Activated B cell treated with CpG ODN at 0.5 μM for 24 hours (primary cell): ENCODE data around the gene TOMM20L. TPM values are rescaled to one million over a fixed set of nuclear protein-coding genes. Genes with fewer than 3 reads are reported as not detected.

Experiments used
- ATAC-seq: fragments of 200-7000 bp; cut with Tn5 transposase; one replicate; pipeline ENCODE4 v1.10.0; 2021; ENCODE audit warnings: low read depth, mild to moderate bottlenecking, moderate library complexity
- CTCF ChIA-PET: fragments of 350-600 bp; sonication (Branson Sonifier 250); formaldehyde crosslinking; loops from one replicate; lab custom pipeline; 2021; ENCODE audit warnings: antibody characterized with exemption; lab: Charles Lee
- POLR2A ChIA-PET: fragments of 350-600 bp; sonication (Branson Sonifier 250); formaldehyde crosslinking; loops from one replicate; lab custom pipeline; 2021; ENCODE audit warnings: antibody characterized with exemption; lab: Charles Lee
- DNase-seq: peaks from one replicate; pipeline ENCODE4 v3.0.0; 2022
- H3K27ac Mint-ChIP-seq: one replicate; pipeline ENCODE4 v1.8.0; 2020; ENCODE audit warnings: mixed read lengths
- H3K27me3 Mint-ChIP-seq: one replicate; pipeline ENCODE4 v1.8.0; 2021; ENCODE audit warnings: mixed read lengths
- H3K36me3 Mint-ChIP-seq: one replicate; pipeline ENCODE4 v1.8.0; 2021; ENCODE audit warnings: low read depth, mixed read lengths
- H3K4me1 Mint-ChIP-seq: one replicate; pipeline ENCODE4 v1.8.0; 2021; ENCODE audit warnings: mixed read lengths
- H3K4me3 Mint-ChIP-seq: one replicate; pipeline ENCODE4 v1.8.0; 2020; ENCODE audit warnings: mild to moderate bottlenecking, mixed read lengths
- H3K9me3 Mint-ChIP-seq: one replicate; pipeline ENCODE4 v1.8.0; 2020; ENCODE audit warnings: mixed read lengths
- CTCF ChIP-seq: fragments of 200-600 bp; IDR thresholded peaks from one replicate; pipeline ENCODE4 v1.8.0; 2022; ENCODE audit warnings: antibody characterized with exemption, mild to moderate bottlenecking
- intact Hi-C: fragments of 100-400 bp; cut with micrococcal nuclease; formaldehyde crosslinking; loops from one replicate; pipeline ENCODE4 v1.15.1; 2024
- total RNA-seq: library from RNA; stranded (reverse); gene quantifications from 2 replicates; pipeline ENCODE4 v1.2.3, GENCODE V29; 2022

The TOMM20L gene
- total RNA-seq, 1 donor from 2014 or later, result not detected

- POLR2A ChIA-PET, result no interaction called here
- H3K4me3 Mint-ChIP-seq, result no peak overlapping the region
- TF ChIP-seq CTCF, result no peak
- no peak overlapping the region for H3K27ac Mint-ChIP-seq
- no peaks in the 10 kb centered on the region for H3K9me3 Mint-ChIP-seq
- intact Hi-C loops, result no loop called here
- ATAC-seq (no peak), DNase-seq (no peak)
- no peaks in the 10 kb centered on the region for H3K4me1 Mint-ChIP-seq
- CTCF ChIA-PET, result no interaction called here
- H3K36me3 Mint-ChIP-seq, result peaks cover 63% of the 10 kb centered on the region
- H3K27me3 Mint-ChIP-seq, result no peaks in the 10 kb centered on the region
These were observed 43.7 kb downstream of the TOMM20L start for GRCh38 chr14:58439476-58439875.

DNA sequence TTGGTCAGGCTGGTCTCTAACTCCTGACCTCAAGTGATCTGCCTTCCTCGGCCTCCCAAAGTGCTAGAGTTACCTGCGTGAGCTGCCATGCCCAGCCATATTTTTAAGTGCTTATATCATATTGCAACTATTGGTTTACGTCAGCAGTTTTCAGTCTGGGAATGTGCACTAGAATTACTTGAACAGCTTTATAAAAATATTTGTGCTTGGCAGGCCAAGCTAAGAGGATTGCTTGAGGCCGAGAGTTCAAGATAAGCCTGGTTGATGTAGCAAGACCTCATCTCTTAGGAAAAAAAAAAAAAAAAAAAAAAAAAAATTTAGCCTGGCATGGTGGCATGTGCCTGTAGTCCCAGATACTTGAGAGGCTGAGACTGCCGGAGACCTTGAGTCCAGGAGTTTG lies 48.9 kb downstream of the TOMM20L start:
- Mint-ChIP-seq H3K36me3 (peaks cover 50% of the 10 kb centered on the region), H3K9me3 (no peaks in the 10 kb centered on the region), H3K27me3 (no peaks in the 10 kb centered on the region), H3K4me1 (no peaks in the 10 kb centered on the region), H3K27ac (no peak overlapping the region), H3K4me3 (no peak overlapping the region)
- intact Hi-C loops, result no loop called here
- ChIA-PET CTCF (no interaction called here), POLR2A (no interaction called here)
- DNase-seq, result no peak
- no peak for ATAC-seq
- no peak for TF ChIP-seq CTCF

DNA sequence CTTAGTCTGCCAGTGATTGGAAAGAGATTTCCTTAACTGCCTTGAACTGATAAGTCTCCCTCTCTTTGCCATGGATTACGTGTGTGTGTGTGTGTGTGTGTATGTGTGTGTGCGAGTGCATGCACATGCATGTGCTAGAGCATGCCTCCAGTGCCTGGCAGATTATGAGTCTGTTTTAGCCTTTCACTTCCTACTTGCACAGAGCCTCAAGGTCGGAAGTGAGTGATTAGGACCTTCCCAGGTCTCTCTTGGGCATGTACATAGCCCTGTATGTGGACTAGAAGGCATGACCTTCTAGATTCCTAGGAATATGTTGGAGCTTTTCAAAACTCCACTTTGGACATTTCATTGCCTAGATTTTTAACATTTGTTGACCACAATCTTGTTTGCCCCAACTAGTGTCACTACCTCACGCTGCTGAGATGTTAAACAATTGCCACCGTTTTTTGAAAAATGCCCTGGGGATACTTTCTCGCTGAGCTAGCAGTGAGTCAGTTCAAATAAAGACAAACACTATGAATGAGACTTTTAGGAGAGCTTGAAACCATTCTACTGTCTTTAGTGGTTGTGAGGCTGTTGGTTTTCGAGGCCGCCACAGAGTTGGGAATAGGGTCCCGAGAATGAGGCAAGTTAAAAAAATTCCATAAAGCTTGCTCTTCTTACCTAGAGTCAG lies 60.0 kb downstream of the TOMM20L start:
- no peak for ATAC-seq
- ChIA-PET CTCF (no interaction called here), POLR2A (no interaction called here)
- Mint-ChIP-seq H3K4me3 (no peak overlapping the region), H3K27me3 (no peaks in the 10 kb centered on the region), H3K9me3 (no peaks in the 10 kb centered on the region), H3K27ac (no peak overlapping the region), H3K4me1 (no peaks in the 10 kb centered on the region), H3K36me3 (peaks cover 67% of the 10 kb centered on the region)
- DNase-seq, result no peak
- TF ChIP-seq CTCF, result no peak
- intact Hi-C loops, result no loop called here

Other genes starting within 250 kb of the TOMM20L start
- not detected in 2 replicates for gene ARMH4, start 243.7 kb upstream of the TOMM20L start, total RNA-seq
- gene ACTR10, start 195.8 kb upstream of the TOMM20L start, total RNA-seq, result 36.5 and 40.5 TPM in 2 replicates
- gene PSMA3, start 151.1 kb upstream of the TOMM20L start, total RNA-seq, result 204 and 208 TPM in 2 replicates
- 39.6 and 42.0 TPM in 2 replicates for gene ARID4A, start 97.4 kb upstream of the TOMM20L start, total RNA-seq
- 29.1 and 35.7 TPM in 2 replicates for gene TIMM9, start 31.6 kb downstream of the TOMM20L start, total RNA-seq
- gene KIAA0586, start 31.8 kb downstream of the TOMM20L start, total RNA-seq, result 18.3 and 19.8 TPM in 2 replicates
- gene DACT1, start 242.0 kb downstream of the TOMM20L start, total RNA-seq, result 3.0 and 3.5 TPM in 2 replicates